Prostate gland (tissue), 2 donors: ENCODE data around the gene ZNF195. TPM values are rescaled to one million over a fixed set of nuclear protein-coding genes. Genes with fewer than 3 reads are reported as not detected.
"Not testable (repeated sequence)": the region's sequence is repeated elsewhere in the genome, so short reads cannot be mapped to it uniquely, and the experiment has no call there.

Experiments
- DNase-seq: peaks from one replicate; pipeline ENCODE4 v3.0.0-alpha.2; 2019; ENCODE audit warnings: low spot score
- H3K27ac ChIP-seq, 2 donors: fragments of 200-600 bp; sonication (generic); 2 replicates each; pipeline ENCODE4 v1.5.1; 2017 to 2019
- H3K27me3 ChIP-seq: fragments of 200-600 bp; sonication (generic); replicated peaks from 2 replicates; pipeline ENCODE4 v1.5.1; 2019; ENCODE audit not compliant: insufficient read depth
- H3K36me3 ChIP-seq, 2 donors: fragments of 200-600 bp; sonication (generic); 1 replicate in 1 of 2; 2 replicates in 1 of 2; pipeline versions ENCODE4 v1.5.1 to v1.8.1; 2017 to 2019
- H3K4me1 ChIP-seq: fragments of 200-600 bp; sonication (generic); replicated peaks from 2 replicates; pipeline ENCODE4 v1.5.1; 2019
- H3K4me3 ChIP-seq, 2 donors: fragments of 200-600 bp; sonication (generic); 2 replicates each; pipeline ENCODE4 v1.5.1; 2017 to 2019
- H3K9me3 ChIP-seq: fragments of 200-600 bp; sonication (generic); 2 replicates; pipeline ENCODE4 v1.5.1; 2017
- CTCF ChIP-seq, 4 experiments: fragments of 200-600 bp in 2 of 4; fragments of 450-650 bp in 2 of 4; sonication (generic) in 2 of 4; IDR thresholded peaks; 1 replicate in 3 of 4; 2 replicates in 1 of 4; pipeline ENCODE4 v1.5.1; 2016 to 2019; ENCODE audit warnings: antibody characterized with exemption in 4 of 4, mild to moderate bottlenecking in 2 of 4, moderate library complexity in 2 of 4
- POLR2A ChIP-seq: fragments of 450-650 bp; IDR thresholded peaks from one replicate; pipeline ENCODE4 v1.6.1; 2016; ENCODE audit warnings: antibody characterized with exemption, mild to moderate bottlenecking
- POLR2AphosphoS5 ChIP-seq: sonication (generic); formaldehyde crosslinking; IDR thresholded peaks from one replicate; pipeline ENCODE4 v1.6.1; 2017; ENCODE audit warnings: antibody characterized with exemption
- WGBS: methylation state at CpG from one replicate; pipeline ENCODE4 v1.1.5; 2018; 5-methylcytosine and 5-hydroxymethylcytosine counted together
- intact Hi-C: fragments of 100-400 bp; cut with DNase I; formaldehyde crosslinking; loops from one replicate; pipeline ENCODE4 v1.14.2; 2022
- total RNA-seq, 2 donors: library from RNA; depleted of rRNA; stranded (reverse); fragments of >200 nt; gene quantifications; one replicate each; pipeline ENCODE4 v1.1.0, GENCODE V29; 2016

The ZNF195 gene
- total RNA-seq: 10 to 100 TPM; 29.6 to 33.2 TPM

GRCh38 chr11:3378426-3379423, at the start of gene ZNF195:
ZNF195 (minus strand) TSS chr11:3379146; CDS start chr11:3379040, 106 bp downstream.
- TF ChIP-seq CTCF (IDR thresholded peaks at IDR 0.05): no peak
- peak; percentile 77 for TF ChIP-seq POLR2A
- peak; percentile 95 for TF ChIP-seq POLR2AphosphoS5
- Histone ChIP-seq H3K4me1 (peaks cover 10% of the 10 kb centered on the region), H3K27ac (peak within 1 kb of the TSS; percentile 33 to 69), H3K27me3 (no peaks in the 10 kb centered on the region), H3K36me3 (no peaks in the 10 kb centered on the region), H3K9me3 (no peaks in the 10 kb centered on the region), H3K4me3 (peak within 1 kb of the TSS; percentile 76 to 77)
- under 1% methylated on average over 54 of the region's 54 CpGs for WGBS
- DNase-seq: peak; percentile 98
- intact Hi-C loops: no loop called here

GRCh38 chr11:3428076-3428475, 49.1 kb upstream of the ZNF195 start:
- DNase-seq, intact Hi-C loops, H3K4me3 ChIP-seq, H3K36me3 ChIP-seq, H3K27ac ChIP-seq, H3K27me3 ChIP-seq, H3K9me3 ChIP-seq, H3K4me1 ChIP-seq: not testable (repeated sequence)
- 83% methylated on average over 10 of the region's 10 CpGs for WGBS

- DNase-seq, H3K4me1 ChIP-seq, H3K36me3 ChIP-seq, intact Hi-C loops, H3K4me3 ChIP-seq, H3K27ac ChIP-seq, H3K9me3 ChIP-seq, H3K27me3 ChIP-seq: not testable (repeated sequence)
- 87% methylated on average over 8 of the region's 8 CpGs for WGBS
These were observed 47.6 kb upstream of the ZNF195 start for GRCh38 chr11:3426541-3426940.

GRCh38 chr11:3423928-3424327, 45.0 kb upstream of the ZNF195 start:
- intact Hi-C loops, H3K4me3 ChIP-seq, H3K27me3 ChIP-seq: not testable (repeated sequence)

GRCh38 chr11:3423138-3423731, 44.3 kb upstream of the ZNF195 start:
- H3K27me3 ChIP-seq, H3K9me3 ChIP-seq, H3K4me1 ChIP-seq, H3K36me3 ChIP-seq, intact Hi-C loops: not testable (repeated sequence)
- peak overlapping the region; percentile 33 to 59 for H3K4me3 ChIP-seq
- peak; percentile 36 for DNase-seq
- H3K27ac ChIP-seq: peak overlapping the region; percentile 78 to 90
- WGBS: under 1% methylated on average over 37 of the region's 46 CpGs

More at GRCh38 chr11:3423928-3424327, 45.0 kb upstream of the ZNF195 start:
- not testable (repeated sequence) for H3K36me3 ChIP-seq, H3K9me3 ChIP-seq, H3K4me1 ChIP-seq, DNase-seq
- peak overlapping the region; percentile 78 to 90 for H3K27ac ChIP-seq
- TF ChIP-seq POLR2AphosphoS5: peak; percentile 20
- WGBS: 12% methylated on average over 5 of the region's 5 CpGs

- under 1% methylated on average over 66 of the region's 66 CpGs for WGBS
- intact Hi-C loops: not testable (repeated sequence)
- DNase-seq: peak; percentile 99
These were observed 43.6 kb upstream of the ZNF195 start for GRCh38 chr11:3422380-3423137.

GRCh38 chr11:3421608-3422379, 42.8 kb upstream of the ZNF195 start:
- intact Hi-C loops, H3K27me3 ChIP-seq, H3K36me3 ChIP-seq, DNase-seq, H3K9me3 ChIP-seq, H3K4me1 ChIP-seq: not testable (repeated sequence)
- Histone ChIP-seq H3K27ac (peak overlapping the region; percentile 63 to 90), H3K4me3 (peak overlapping the region; percentile 59 to 60)
- 4% methylated on average over 38 of the region's 42 CpGs for WGBS

More at GRCh38 chr11:3422380-3423137, 43.6 kb upstream of the ZNF195 start:
- H3K27ac ChIP-seq: peak overlapping the region; percentile 69 to 90
- peak; percentile 50 for TF ChIP-seq POLR2AphosphoS5
- not testable (repeated sequence) for H3K27me3 ChIP-seq, H3K4me1 ChIP-seq, H3K9me3 ChIP-seq, H3K36me3 ChIP-seq
- peak overlapping the region; percentile 59 to 60 for H3K4me3 ChIP-seq

GRCh38 chr11:3420281-3421042, 41.5 kb upstream of the ZNF195 start:
- H3K4me1 ChIP-seq, H3K36me3 ChIP-seq, DNase-seq, H3K27me3 ChIP-seq, intact Hi-C loops, H3K27ac ChIP-seq, H3K4me3 ChIP-seq, H3K9me3 ChIP-seq: not testable (repeated sequence)
- 78% methylated on average over 9 of the region's 10 CpGs for WGBS

GRCh38 chr11:3419496-3419895, 40.5 kb upstream of the ZNF195 start:
- DNase-seq, H3K36me3 ChIP-seq, H3K4me3 ChIP-seq, H3K27me3 ChIP-seq, H3K27ac ChIP-seq, H3K9me3 ChIP-seq, H3K4me1 ChIP-seq, intact Hi-C loops: not testable (repeated sequence)
- WGBS: 100% methylated on average over 1 of the region's 1 CpG
